PC-9 (cell line): Measurements from ENCODE around the gene GALNT2. TPM values are rescaled to one million over a fixed set of nuclear protein-coding genes. Genes with fewer than 3 reads are reported as not detected.

Experiments used
- BruUV-seq: library from RNA; stranded (reverse); fragments of 400-500 nt; replicated peaks from 2 replicates; lab custom pipeline; 2021; lab: Mats Ljungman, UMichigan
- CTCF ChIA-PET: fragments of 300-600 bp; sonication (Branson Sonifier 250); formaldehyde crosslinking; loops from one replicate; lab custom pipeline; 2022; ENCODE audit warnings: antibody characterized with exemption; lab: Charles Lee
- POLR2A ChIA-PET: fragments of 300-600 bp; sonication (Branson Sonifier 250); formaldehyde crosslinking; loops from one replicate; lab custom pipeline; 2022; ENCODE audit warnings: antibody characterized with exemption; ENCODE audit not compliant: unreplicated experiment; lab: Charles Lee
- DNase-seq, 2 experiments: peaks; one replicate each; pipeline versions ENCODE4 v3.0.0 to v3.0.0-alpha.2; 2015 to 2022; ENCODE audit warnings: mixed read lengths in 1 of 2
- H2AFZ ChIP-seq: fragments of 200-600 bp; sonication (generic); 2 replicates; pipeline ENCODE4 v1.8.1; 2017; ENCODE audit warnings: antibody characterized with exemption
- H3F3A ChIP-seq: fragments of 200-600 bp; sonication (generic); 2 replicates; pipeline ENCODE4 v1.8.1; 2017; ENCODE audit warnings: antibody characterized with exemption, mild to moderate bottlenecking, low read depth; ENCODE audit not compliant: insufficient read depth
- H3K27ac ChIP-seq: fragments of 200-600 bp; sonication (generic); 2 replicates; pipeline ENCODE4 v1.6.1; 2016; ENCODE audit warnings: mixed run types
- H3K27me3 ChIP-seq: fragments of 200-600 bp; sonication (generic); 2 replicates; pipeline ENCODE4 v1.6.1; 2016; ENCODE audit warnings: low read depth, mixed run types; ENCODE audit not compliant: insufficient read depth
- H3K36me3 ChIP-seq: fragments of 200-600 bp; sonication (generic); 2 replicates; pipeline ENCODE4 v1.6.1; 2016; ENCODE audit warnings: low read depth, mixed run types
- H3K4me1 ChIP-seq: fragments of 200-600 bp; sonication (generic); replicated peaks from 2 replicates; pipeline ENCODE4 v1.6.1; 2016; ENCODE audit warnings: mixed run types; ENCODE audit not compliant: insufficient read depth
- H3K4me2 ChIP-seq: fragments of 200-600 bp; sonication (generic); 2 replicates; pipeline ENCODE4 v1.6.1; 2017; ENCODE audit warnings: mixed run types
- H3K4me3 ChIP-seq: fragments of 200-600 bp; sonication (generic); 2 replicates; pipeline ENCODE4 v1.6.1; 2016; ENCODE audit warnings: mixed run types
- H3K79me2 ChIP-seq: fragments of 200-600 bp; sonication (generic); 2 replicates; pipeline ENCODE4 v1.6.1; 2017; ENCODE audit warnings: low read depth, mixed run types
- H3K9me2 ChIP-seq: fragments of 200-600 bp; sonication (generic); 2 replicates; pipeline ENCODE4 v1.8.1; 2017; ENCODE audit warnings: mild to moderate bottlenecking; ENCODE audit not compliant: insufficient read depth
- H3K9me3 ChIP-seq: fragments of 200-600 bp; sonication (generic); 2 replicates; pipeline ENCODE4 v1.8.1; 2016; ENCODE audit warnings: low read depth; ENCODE audit not compliant: insufficient read depth
- H4K20me1 ChIP-seq: fragments of 200-600 bp; sonication (generic); 2 replicates; pipeline ENCODE4 v1.8.1; 2017; ENCODE audit not compliant: insufficient read depth
- CTCF ChIP-seq: fragments of 200-600 bp; sonication (generic); conservative IDR thresholded peaks from 2 replicates; pipeline ENCODE4 v1.6.1; 2017; ENCODE audit warnings: mixed run types, antibody characterized with exemption, mild to moderate bottlenecking, moderate library complexity
- EZH2 ChIP-seq: fragments of 200-600 bp; sonication (generic); IDR thresholded peaks from 2 replicates; pipeline ENCODE4 v1.8.0; 2017; ENCODE audit warnings: antibody characterized with exemption, low read depth
- intact Hi-C: fragments of 100-400 bp; cut with micrococcal nuclease; formaldehyde crosslinking; loops from one replicate; pipeline ENCODE4 v1.10.0; 2022; ENCODE audit not compliant: unreplicated experiment
- total RNA-seq: library from RNA; stranded (reverse); gene quantifications from 2 replicates; pipeline ENCODE4 v1.2.3, GENCODE V29; 2021

GALNT2 gene
- total RNA-seq, 1 experiment from 2014 or later: 121 TPM

- H2AFZ ChIP-seq: no peak overlapping the region
- no peak overlapping the region for H3K4me2 ChIP-seq
- H3F3A ChIP-seq: peaks cover 4% of the 10 kb centered on the region; the same call in 1 of the 2 replicates
- peaks cover 100% of the 10 kb centered on the region for H3K79me2 ChIP-seq
- H3K27me3 ChIP-seq: no peaks in the 10 kb centered on the region
- H3K4me1 ChIP-seq: peaks cover 15% of the 10 kb centered on the region
- no TSS peak for BruUV-seq
- intact Hi-C loops: no loop called here
- H3K36me3 ChIP-seq: 0 out of 2 replicates have a peak, but pooled peaks cover 10% of the 10 kb centered on the region
- H3K9me2 ChIP-seq: no peaks in the 10 kb centered on the region
- DNase-seq: no peak
- ChIA-PET POLR2A (interaction anchor here (1.2 kb wide), 1 partner anchor 27 kb away, joined by 6 read pairs; no protein-coding TSS in a partner anchor), CTCF (no interaction called here)
- no peaks in the 10 kb centered on the region; the same call in 1 of the 2 replicates for H4K20me1 ChIP-seq
- no peak overlapping the region for H3K4me3 ChIP-seq
- no peak overlapping the region for H3K27ac ChIP-seq
- TF ChIP-seq EZH2: no peak
- no peaks in the 10 kb centered on the region for H3K9me3 ChIP-seq
Measured at GRCh38 chr1:230076121-230076520, 9.1 kb downstream of the GALNT2 start.

- Histone ChIP-seq H3K27ac (no peak overlapping the region), H3K36me3 (0 out of 2 replicates have a peak, but pooled peaks cover 10% of the 10 kb centered on the region), H3K27me3 (no peaks in the 10 kb centered on the region), H3F3A (peaks cover 11% of the 10 kb centered on the region), H3K4me2 (no peak overlapping the region), H2AFZ (no peak overlapping the region), H3K9me3 (no peaks in the 10 kb centered on the region), H3K4me1 (peaks cover 15% of the 10 kb centered on the region), H3K79me2 (peaks cover 99% of the 10 kb centered on the region), H3K4me3 (no peak overlapping the region), H3K9me2 (no peaks in the 10 kb centered on the region), H4K20me1 (no peaks in the 10 kb centered on the region; the same call in 1 of the 2 replicates)
- CTCF ChIA-PET: no interaction called here
- TF ChIP-seq EZH2: no peak
- no peak for TF ChIP-seq CTCF
- BruUV-seq: no TSS peak
- POLR2A ChIA-PET: interaction anchor here (1.2 kb wide), 1 partner anchor 27 kb away, joined by 6 read pairs; no protein-coding TSS in a partner anchor
- intact Hi-C loops: no loop called here
- no peak for DNase-seq
Measured at GRCh38 chr1:230077011-230077410, 10.0 kb downstream of the GALNT2 start.

GRCh38 chr1:230077436-230078213, 10.6 kb downstream of the GALNT2 start:
- no peaks in the 10 kb centered on the region for H3K9me3 ChIP-seq
- no TSS peak for BruUV-seq
- POLR2A ChIA-PET: interaction anchor here (1.2 kb wide), 1 partner anchor 26 kb away, joined by 6 read pairs; no protein-coding TSS in a partner anchor

More at GRCh38 chr1:230077436-230078213, 10.6 kb downstream of the GALNT2 start:
- Histone ChIP-seq H3K4me3 (no peak overlapping the region), H3K36me3 (0 out of 2 replicates have a peak, but pooled peaks cover 10% of the 10 kb centered on the region), H3K9me2 (no peaks in the 10 kb centered on the region), H3K4me2 (no peak overlapping the region), H3K27ac (no peak overlapping the region), H3F3A (peaks cover 17% of the 10 kb centered on the region), H2AFZ (no peak overlapping the region), H3K79me2 (peaks cover 99% of the 10 kb centered on the region), H4K20me1 (no peaks in the 10 kb centered on the region; the same call in 1 of the 2 replicates), H3K4me1 (peaks cover 14% of the 10 kb centered on the region), H3K27me3 (no peaks in the 10 kb centered on the region)
- TF ChIP-seq CTCF (no peak), EZH2 (no peak)
- CTCF ChIA-PET: interaction anchor here (0.6 kb wide), 1 partner anchor 1744 kb away, joined by 10 read pairs; no protein-coding TSS in a partner anchor
- intact Hi-C loops: no loop called here
- DNase-seq: no peak
